RWPE1 (cell line): ENCODE measurements around the gene NRG3.

Experiments used
- CTCF ChIA-PET: fragments of 350-600 bp; sonication (Branson Sonifier 250); formaldehyde crosslinking; extraction: SDS; loops from one replicate; lab custom pipeline; 2021; lab: Yijun Ruan, JAX
- POLR2A ChIA-PET: fragments of 400-600 bp; formaldehyde crosslinking; extraction: SDS; loops from one replicate; lab custom pipeline; 2020; ENCODE audit warnings: antibody characterized with exemption; ENCODE audit not compliant: low non-redundant PET; lab: Yijun Ruan, JAX
- DNase-seq: peaks from one replicate; pipeline ENCODE4 v3.0.0; 2012; ENCODE audit warnings: low spot score
- H3K27ac ChIP-seq: fragments of 450-650 bp; 2 replicates; pipeline ENCODE4 v1.5.1; 2017
- CTCF ChIP-seq: fragments of 450-650 bp; conservative IDR thresholded peaks from 2 replicates; pipeline ENCODE4 v1.5.1; 2017; ENCODE audit warnings: low read depth, mild to moderate bottlenecking

Gene NRG3

GRCh38 chr10:82464966-82465365, 590.0 kb downstream of the NRG3 start:
- H3K27ac ChIP-seq, result no peak overlapping the region
- no peak for TF ChIP-seq CTCF
- no peak for DNase-seq
- ChIA-PET POLR2A (no interaction called here), CTCF (no interaction called here)

GRCh38 chr10:82468453-82468852, 593.5 kb downstream of the NRG3 start:
- DNase-seq, result no peak
- no peak overlapping the region for H3K27ac ChIP-seq
- POLR2A ChIA-PET, result no interaction called here
- TF ChIP-seq CTCF, result no peak
- CTCF ChIA-PET, result no interaction called here

- no peak overlapping the region for H3K27ac ChIP-seq
- DNase-seq, result no peak
- CTCF ChIA-PET, result no interaction called here
- POLR2A ChIA-PET, result no interaction called here
- TF ChIP-seq CTCF, result no peak
Observed at GRCh38 chr10:82472406-82473335, 597.7 kb downstream of the NRG3 start.

GRCh38 chr10:82477776-82478175, 602.8 kb downstream of the NRG3 start:
- no peak overlapping the region for H3K27ac ChIP-seq
- DNase-seq, result no peak
- TF ChIP-seq CTCF, result no peak
- ChIA-PET POLR2A (no interaction called here), CTCF (no interaction called here)

- no peak for TF ChIP-seq CTCF
- DNase-seq, result no peak
- H3K27ac ChIP-seq, result no peak overlapping the region
- CTCF ChIA-PET, result no interaction called here
- POLR2A ChIA-PET, result interaction anchor here (0.6 kb wide), 1 partner anchor 90 kb away, joined by 5 read pairs; no protein-coding TSS in a partner anchor
Observed at GRCh38 chr10:82492647-82493046, 617.7 kb downstream of the NRG3 start.

GRCh38 chr10:82496114-82496513, 621.1 kb downstream of the NRG3 start:
- no peak overlapping the region for H3K27ac ChIP-seq
- ChIA-PET CTCF (no interaction called here), POLR2A (no interaction called here)
- no peak for DNase-seq
- no peak for TF ChIP-seq CTCF
